ENCODE measurements around the gene CDC42EP1.

DNA sequence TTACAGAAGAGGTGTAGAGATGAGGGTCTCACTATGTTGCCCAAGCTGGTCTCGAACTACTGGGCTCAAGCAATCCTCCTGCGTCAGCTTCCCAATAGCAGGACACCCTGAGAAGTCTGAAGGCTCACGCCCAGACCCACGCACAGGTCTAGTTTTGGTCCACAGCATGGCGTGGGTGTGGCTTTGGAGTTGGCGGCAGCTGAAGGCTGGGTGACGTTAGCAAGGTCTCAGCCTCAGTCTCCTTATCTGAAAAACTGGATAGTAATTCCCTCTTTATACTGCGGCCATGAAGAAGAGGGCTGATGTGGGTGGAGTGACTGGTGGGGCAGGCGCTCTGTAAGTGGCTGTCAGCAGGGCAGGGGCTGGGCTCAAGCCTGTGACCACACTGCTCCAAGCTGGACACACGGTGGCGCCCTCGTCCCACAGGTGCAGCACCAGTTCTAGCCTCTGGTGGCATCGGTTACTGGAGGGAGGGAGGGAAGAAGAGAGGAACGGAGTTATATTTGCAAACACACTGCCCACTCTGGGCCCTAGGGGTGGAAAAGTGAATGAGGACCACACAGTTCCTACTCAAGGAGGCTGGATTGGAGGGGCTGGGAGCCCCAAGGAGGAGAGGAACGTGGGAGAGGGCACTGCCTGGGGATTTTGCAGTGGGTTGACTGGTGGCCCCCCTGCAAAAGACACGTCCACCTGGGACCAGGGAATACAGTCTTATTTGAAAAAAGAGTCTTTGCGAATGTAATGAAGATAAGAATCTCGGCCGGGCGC lies 21.5 kb upstream of the CDC42EP1 start:
- no peak for TF ChIP-seq SP1 (IDR thresholded peaks at IDR 0.05)
- TF ChIP-seq ELF4 (IDR thresholded peaks at IDR 0.05) = no peak
- TF ChIP-seq CTBP1 (IDR thresholded peaks at IDR 0.05; ENCODE audit: borderline replicate concordance) = no peak
